GM10248 (cell line): ENCODE results near the gene MRPS18A.

Experiments used
- CTCF ChIA-PET: fragments of 300-600 bp; sonication (Branson Sonifier 250); formaldehyde crosslinking; extraction: SDS; loops from one replicate; lab custom pipeline; 2021; ENCODE audit warnings: antibody characterized with exemption; lab: Yijun Ruan, JAX
- POLR2A ChIA-PET: fragments of 350-650 bp; sonication (Branson Sonifier 250); formaldehyde crosslinking; extraction: SDS; loops from one replicate; lab custom pipeline; 2020; ENCODE audit warnings: antibody characterized with exemption; lab: Yijun Ruan, JAX
- DNase-seq: peaks from one replicate; pipeline ENCODE4 v3.0.0; 2012; ENCODE audit errors: extremely low spot score
- TF ChIP-seq, protein P1 (sequence below): IDR thresholded peaks from 2 replicates; pipeline ENCODE4 v1.5.1; 2012; ENCODE audit warnings: mild to moderate bottlenecking, low read depth; ENCODE audit errors: extremely low read depth, missing control alignments, control extremely low read depth

Gene MRPS18A

DNA sequence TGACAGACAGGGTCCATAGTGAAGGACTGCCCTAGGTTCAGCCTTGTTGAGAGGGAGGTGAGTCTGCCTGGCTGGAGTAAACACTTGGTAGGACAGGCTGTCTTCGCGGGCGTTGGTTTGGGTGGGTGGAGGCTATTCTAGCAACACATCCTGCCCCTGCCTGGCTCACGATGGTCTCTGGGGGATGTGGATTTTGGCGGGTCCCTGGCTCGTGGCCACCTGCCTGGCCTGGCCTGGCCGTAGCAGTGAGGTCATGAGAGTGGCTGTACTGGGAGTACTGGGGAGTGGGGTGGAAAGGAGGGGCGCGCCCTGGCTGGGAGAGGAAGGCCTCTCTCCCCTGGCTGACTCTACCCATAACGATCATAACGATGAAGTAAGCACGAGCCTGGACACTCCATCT is 30.2 kb upstream of the MRPS18A start:
- TF ChIP-seq, protein P1, sequence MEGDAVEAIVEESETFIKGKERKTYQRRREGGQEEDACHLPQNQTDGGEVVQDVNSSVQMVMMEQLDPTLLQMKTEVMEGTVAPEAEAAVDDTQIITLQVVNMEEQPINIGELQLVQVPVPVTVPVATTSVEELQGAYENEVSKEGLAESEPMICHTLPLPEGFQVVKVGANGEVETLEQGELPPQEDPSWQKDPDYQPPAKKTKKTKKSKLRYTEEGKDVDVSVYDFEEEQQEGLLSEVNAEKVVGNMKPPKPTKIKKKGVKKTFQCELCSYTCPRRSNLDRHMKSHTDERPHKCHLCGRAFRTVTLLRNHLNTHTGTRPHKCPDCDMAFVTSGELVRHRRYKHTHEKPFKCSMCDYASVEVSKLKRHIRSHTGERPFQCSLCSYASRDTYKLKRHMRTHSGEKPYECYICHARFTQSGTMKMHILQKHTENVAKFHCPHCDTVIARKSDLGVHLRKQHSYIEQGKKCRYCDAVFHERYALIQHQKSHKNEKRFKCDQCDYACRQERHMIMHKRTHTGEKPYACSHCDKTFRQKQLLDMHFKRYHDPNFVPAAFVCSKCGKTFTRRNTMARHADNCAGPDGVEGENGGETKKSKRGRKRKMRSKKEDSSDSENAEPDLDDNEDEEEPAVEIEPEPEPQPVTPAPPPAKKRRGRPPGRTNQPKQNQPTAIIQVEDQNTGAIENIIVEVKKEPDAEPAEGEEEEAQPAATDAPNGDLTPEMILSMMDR = no peak
- ChIA-PET POLR2A (no interaction called here), CTCF (interaction anchor here (1.1 kb wide), 1 partner anchor 51 kb away, joined by 3 read pairs; no protein-coding TSS in a partner anchor)
- no peak for DNase-seq

DNA sequence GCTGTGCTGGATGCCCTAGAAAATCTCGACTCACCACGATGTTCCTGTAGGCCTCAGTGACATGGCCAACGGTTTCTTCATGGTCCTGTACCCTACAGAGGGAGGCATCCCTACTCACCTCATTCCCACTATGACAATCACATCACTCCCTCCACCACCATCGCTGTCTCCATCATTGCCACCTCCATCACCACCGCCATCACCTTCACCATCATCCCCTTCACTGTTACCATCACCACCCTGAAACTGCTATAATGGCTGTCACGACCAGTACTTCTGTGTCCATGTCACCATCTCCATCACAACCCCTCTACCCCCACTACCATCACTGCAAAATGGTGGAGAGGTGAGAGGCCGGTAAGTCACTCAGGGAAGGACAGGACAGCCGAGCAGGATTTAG is 29.8 kb upstream of the MRPS18A start:
- POLR2A ChIA-PET = no interaction called here
- DNase-seq = no peak
- TF ChIP-seq, protein P1 = no peak
- CTCF ChIA-PET = no interaction called here

DNA sequence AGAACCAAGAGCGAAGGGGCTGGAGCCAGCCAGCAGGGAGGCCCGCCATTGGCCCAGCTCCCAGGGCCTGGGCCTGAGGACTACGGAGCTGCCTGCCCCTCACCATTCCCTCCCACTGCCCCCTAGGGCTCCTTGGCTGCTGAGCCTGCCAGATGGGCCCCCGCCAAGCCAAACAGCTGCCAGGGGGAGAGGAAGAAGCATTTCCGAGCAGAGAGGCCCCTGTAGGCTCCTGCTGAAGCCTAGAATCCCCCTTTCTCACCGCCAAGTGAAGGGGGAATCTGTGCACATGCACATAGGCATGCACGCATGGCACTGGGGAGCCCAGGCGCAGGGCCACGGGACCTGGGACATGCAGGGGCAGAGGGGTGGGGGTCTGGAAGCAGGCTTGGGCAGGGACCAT is 28.5 kb upstream of the MRPS18A start:
- TF ChIP-seq, protein P1 = no peak
- ChIA-PET POLR2A (no interaction called here), CTCF (interaction anchor here (0.8 to 1.6 kb wide), 3 partner anchors 47 to 358 kb away, joined by 3 to 4 read pairs (median 3); no protein-coding TSS in a partner anchor)
- DNase-seq = no peak

DNA sequence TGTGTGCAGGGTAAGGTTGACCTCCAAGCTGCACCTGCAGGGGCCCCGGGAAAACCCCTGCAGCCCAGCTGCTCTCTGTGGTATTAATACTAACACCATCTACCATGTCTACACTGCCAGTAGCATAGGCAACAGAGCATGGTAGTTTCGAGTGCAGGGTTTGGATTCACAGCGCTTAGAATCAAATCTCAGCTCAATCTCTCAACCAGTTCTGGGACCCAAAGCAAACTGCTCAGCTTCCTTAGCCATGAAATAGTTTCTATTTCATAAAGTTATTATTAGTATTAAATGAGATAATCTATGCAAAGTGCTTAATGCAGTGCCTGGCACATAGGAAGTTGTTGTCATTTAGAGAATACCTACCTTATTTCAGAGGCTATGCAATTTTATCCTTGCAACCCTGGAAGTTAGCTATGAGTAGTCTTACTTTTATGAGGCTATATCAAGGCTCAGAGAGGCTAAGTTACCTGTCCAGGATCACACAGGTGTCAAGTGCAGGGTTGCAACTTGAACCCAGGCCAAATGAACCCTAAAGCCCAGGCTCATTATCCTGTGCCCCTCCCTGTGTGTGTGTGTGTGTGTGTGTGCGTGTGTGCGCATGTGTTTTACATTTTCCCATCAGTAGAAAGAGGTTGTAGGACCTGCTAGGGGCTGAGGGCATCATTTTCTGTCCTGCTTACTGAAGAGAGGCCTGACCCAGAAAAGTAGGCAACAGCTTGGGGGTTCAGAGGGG is 27.6 kb upstream of the MRPS18A start:
- TF ChIP-seq, protein P1 = no peak
- peak; percentile 83 for DNase-seq
- ChIA-PET CTCF (interaction anchor here (0.7 to 2.0 kb wide), 11 partner anchors 9 to 364 kb away, joined by 3 to 16 read pairs (median 5); partner anchors contain the start of gene VEGFA), POLR2A (interaction anchor here (1.1 to 1.2 kb wide), 3 partner anchors 10 to 532 kb away, joined by 3 to 7 read pairs (median 7); partner anchors contain the start of genes HSP90AB1 and VEGFA)

DNA sequence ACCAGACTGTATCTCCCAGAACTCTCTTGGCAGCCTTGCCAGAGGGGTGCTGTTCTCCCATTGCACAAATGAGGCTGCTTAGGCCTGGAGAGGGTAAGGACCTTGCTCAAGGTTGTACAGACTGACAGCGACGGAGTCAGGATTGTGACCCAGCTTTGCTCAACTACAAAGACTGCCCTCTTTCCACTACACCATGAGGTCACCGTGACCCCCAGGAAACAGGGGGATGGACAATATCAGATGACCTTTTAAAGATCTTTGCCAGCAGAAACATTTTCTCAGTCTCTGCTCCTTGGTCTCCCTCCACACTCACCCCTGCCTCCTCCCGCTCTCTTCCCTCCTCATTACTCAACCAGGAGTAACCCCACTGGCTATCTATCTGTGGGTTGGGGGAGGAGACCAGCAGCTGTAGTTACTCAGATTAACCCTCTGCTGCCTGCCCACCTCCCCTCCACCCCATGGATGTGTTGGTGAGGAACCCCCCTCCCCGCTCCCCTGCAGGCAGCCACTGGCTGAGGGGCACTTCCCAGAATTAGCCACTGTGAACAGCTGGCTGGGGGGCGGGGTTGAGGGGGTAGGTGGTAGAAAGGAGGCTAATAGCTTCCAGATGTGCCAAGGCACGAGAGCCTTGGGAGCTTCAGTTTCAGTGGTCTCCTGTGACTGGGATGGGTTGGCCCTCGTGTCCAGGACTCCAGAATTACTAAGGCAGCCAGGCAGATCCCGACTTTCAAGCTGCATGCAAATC is 26.9 kb upstream of the MRPS18A start:
- DNase-seq = no peak
- TF ChIP-seq, protein P1 = no peak
- CTCF ChIA-PET = interaction anchor here (0.7 to 2.0 kb wide), 13 partner anchors 8 to 364 kb away, joined by 3 to 16 read pairs (median 5); partner anchors contain the start of gene VEGFA
- POLR2A ChIA-PET = interaction anchor here (0.6 to 1.2 kb wide), 5 partner anchors 10 to 532 kb away, joined by 3 to 7 read pairs (median 3); partner anchors contain the start of genes HSP90AB1 and VEGFA
